GM19099 (cell line): ENCODE results near the gene ARRB1.

Source experiments
- POLR2A ChIP-seq: IDR thresholded peaks from 3 replicates; pipeline ENCODE4 v1.6.1; 2011; ENCODE audit warnings: low read depth; ENCODE audit not compliant: insufficient read length; ENCODE audit errors: extremely low read depth

ARRB1 gene

DNA sequence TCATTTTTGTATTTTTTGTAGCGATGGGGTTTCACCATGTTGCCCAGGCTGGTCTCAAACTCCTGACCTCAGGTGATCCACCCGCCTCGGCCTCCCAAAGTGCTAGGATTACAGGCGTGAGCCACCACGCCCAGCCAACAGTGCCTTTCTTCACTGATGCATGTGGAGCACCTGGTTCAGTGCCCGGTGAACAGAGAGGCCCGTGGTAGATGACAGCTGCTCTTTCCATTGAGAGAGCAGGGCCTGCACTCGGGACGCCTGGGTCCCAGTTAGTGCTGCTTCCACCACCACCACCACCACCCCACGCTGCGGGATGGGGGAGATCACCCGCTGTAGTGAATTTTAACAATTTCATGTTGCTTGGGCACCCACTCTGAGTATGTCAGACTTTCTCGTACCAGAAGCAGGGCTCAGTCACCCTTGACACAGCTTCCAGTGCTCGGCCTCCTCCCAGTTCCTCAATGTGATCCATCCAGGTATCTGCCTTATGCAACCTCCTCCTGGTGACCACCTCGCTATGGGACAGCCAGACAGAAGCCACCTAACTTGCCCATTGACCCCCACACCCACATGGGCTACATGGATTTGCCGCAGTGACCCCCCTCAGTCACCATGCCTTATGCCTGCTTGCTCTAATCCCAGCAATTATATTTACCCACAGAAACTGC lies 36.6 kb downstream of the ARRB1 start:
- TF ChIP-seq POLR2A: no peak

DNA sequence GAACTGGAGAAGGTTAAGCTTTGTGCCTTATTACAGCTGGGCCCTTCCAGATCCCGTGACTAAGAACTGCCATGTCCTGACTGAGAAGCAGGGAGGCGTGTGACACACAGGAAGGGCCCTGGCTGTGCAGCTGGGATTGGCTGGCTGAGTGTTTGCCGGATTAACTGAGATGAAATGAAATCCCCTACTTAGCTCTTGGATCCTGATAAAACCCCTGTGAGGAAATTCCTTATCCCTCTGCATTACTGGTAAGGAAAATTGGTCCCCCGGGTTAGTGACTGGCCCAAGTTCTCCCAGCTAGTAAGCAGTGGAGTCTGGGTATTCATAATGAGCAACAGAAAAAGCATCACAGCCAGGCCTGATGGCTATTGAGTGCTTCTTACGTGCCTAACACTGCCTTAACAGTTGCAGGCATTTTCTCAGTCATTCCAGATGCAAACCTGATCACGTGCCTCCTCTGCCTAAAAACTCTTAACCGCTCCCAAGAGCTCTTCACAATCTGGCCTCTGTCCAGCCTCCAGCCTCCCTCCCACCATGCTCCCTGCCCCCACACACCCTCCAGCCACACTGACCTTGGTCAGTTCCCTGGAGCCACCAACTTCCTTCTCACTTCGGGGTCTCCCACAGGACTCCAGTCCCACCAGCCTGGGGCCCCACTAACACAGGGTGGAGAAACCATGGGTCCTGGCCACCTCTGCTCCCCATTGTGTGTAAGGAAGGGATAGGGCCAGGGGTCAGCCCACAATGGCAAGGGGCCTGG lies 37.8 kb downstream of the ARRB1 start:
- TF ChIP-seq POLR2A: no peak

- TF ChIP-seq POLR2A: no peak
Measured at GRCh38 chr11:75312346-75312745, 39.1 kb downstream of the ARRB1 start.

- TF ChIP-seq POLR2A: no peak
Measured at GRCh38 chr11:75311858-75312288, 39.6 kb downstream of the ARRB1 start.

DNA sequence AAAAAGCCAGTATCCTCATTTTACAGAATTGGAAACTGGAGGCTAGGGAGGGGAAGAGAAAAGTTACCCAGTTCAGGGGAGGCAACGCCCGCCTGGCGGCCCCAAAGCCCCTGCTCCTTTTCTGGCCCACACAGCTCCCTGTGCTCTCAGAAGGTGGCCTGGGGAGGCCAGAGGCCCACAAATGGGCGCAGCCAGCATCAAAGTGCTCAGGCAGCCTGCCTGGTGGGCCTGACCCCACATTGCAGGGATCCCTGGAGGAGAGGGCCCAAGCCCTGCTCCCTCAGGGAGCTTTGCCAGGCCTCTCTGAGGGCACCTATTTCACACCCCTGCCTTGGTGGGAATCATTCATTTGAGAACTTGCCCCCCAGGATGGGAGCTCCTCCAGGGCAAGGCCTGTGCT lies 42.5 kb downstream of the ARRB1 start:
- TF ChIP-seq POLR2A: no peak

GRCh38 chr11:75308116-75308515 lies 43.3 kb downstream of the ARRB1 start:
- TF ChIP-seq POLR2A: no peak

- no peak for TF ChIP-seq POLR2A
Measured at GRCh38 chr11:75307058-75307457, 44.4 kb downstream of the ARRB1 start.

DNA sequence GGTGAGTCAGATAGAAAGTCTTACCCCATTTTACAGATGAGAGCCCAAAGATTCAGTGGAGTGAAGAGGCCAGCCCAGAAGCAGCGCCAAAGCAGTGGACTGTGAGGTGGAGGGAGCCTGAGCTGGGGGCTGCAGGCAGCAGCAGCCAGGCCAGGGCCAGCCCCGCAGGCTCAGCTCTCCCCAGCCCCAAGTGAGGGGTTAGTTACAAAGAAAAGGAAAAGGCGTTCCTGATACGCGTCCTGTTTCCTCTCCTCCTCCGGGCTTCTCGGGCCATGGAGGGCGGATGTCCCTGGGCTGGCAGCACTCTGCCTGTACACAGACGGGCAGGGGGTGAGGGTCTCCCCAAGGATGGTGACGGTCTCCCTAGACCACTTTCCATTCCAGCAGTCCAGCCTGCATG lies 44.9 kb downstream of the ARRB1 start:
- no peak for TF ChIP-seq POLR2A

DNA sequence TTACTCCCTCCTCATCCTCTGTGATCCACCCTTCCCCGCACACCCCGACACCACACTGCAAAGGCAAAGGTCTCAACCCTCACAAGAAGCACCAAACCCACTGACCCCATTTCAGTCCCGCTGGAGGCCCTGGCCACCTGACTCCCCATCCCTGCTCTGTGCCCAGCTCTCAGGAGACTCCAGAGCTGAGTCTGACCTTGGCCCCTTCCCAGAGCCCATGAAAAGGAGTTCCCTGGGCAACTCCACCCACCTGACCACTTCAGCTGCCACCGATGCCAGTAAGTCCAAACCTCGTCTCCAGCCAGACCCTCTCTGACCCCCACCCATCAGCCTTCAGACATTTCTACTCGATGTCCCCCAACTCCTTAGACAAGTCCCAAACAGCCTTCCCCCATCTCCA lies 45.5 kb downstream of the ARRB1 start:
- TF ChIP-seq POLR2A: no peak

- TF ChIP-seq POLR2A: no peak
Measured at GRCh38 chr11:75305452-75305851, 46.0 kb downstream of the ARRB1 start.

DNA sequence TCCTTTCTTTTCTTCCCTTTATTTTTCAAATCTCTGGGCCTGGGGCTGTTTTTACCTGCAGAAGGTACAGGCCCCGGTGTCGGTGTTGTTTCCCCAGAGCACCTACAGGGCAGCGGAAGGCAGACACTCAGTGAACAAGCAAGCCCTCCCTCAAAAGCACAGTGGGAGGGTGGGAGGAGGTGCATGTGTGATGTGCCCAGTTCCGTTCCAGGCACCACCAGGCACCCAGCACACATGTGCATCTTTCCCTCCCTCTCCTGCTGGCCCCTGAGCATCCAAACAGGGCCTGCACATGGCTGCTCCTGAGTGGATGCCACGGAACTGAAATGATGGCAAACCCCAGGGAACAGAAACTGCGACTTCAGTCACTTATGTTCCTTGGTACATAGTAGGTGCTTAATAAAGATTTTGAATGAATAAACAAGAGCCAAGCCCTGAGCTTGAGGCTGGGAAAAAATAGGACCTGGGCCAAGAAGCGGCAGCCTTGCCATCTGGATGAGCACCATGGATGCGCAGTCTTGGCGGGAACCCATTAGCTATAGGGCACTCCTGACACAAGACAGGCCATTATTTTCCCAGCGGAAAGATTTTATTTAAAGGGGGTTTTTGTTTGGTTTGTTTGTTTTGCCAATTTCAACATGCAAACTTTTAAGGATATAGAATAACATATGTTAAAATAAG lies 47.8 kb downstream of the ARRB1 start:
- TF ChIP-seq POLR2A: no peak

DNA sequence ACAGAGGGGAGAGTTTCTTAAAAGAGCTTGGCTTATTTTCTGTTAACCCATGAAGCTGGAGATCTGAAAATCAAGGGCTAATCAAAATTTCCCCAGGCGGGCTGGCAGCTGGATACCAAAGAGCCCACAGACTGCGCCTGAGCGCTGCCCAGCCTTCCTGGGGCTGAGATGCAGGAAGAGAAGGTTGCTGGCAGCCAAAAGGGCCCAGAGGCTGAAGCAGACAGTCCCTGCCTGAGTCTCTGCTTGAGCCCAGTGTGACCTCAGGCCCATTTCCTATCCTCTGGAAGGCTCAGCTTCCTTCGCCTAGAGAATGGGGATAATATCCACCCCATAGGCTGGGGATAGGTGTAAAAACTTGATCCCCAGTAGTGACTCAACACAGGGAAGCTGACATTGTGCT lies 49.1 kb downstream of the ARRB1 start:
- TF ChIP-seq POLR2A: no peak

- TF ChIP-seq POLR2A: no peak
Measured at GRCh38 chr11:75301601-75302345, 49.7 kb downstream of the ARRB1 start.

GRCh38 chr11:75301131-75301530 lies 50.3 kb downstream of the ARRB1 start:
- TF ChIP-seq POLR2A: no peak

DNA sequence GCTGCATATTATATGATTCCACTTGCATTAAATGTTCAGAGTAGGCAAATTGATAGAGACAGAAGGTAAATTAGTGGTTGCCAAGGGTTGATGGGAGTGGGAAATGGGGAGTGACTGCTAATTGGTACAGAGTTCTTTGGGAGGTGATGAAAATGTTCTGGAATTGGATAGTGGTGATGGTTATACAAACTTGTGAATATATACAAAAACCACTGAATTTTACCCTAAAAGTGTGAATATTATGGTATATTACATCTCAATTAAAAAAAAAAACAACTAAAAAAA lies 52.5 kb downstream of the ARRB1 start:
- no peak for TF ChIP-seq POLR2A

GRCh38 chr11:75298191-75298975 lies 53.1 kb downstream of the ARRB1 start:
- no peak for TF ChIP-seq POLR2A

- no peak for TF ChIP-seq POLR2A
Measured at GRCh38 chr11:75293903-75294302, 57.6 kb downstream of the ARRB1 start.
